A549 (cell line): ENCODE measurements around the gene LRP5.

Experiments used
- CEBPB ChIP-seq, 2 experiments: fragments of >200 bp in 1 of 2; sonication (Bioruptor Twin) in 1 of 2; formaldehyde crosslinking in 1 of 2; IDR thresholded peaks; 2 replicates each; pipeline ENCODE4 v1.6.1; 2012 to 2016
- CTCF ChIP-seq: fragments of >200 bp; sonication (Bioruptor Twin); formaldehyde crosslinking; IDR thresholded peaks from 3 replicates; pipeline ENCODE4 v1.5.1; 2016
- JUNB ChIP-seq: fragments of >200 bp; sonication (Bioruptor Twin); formaldehyde crosslinking; IDR thresholded peaks from 2 replicates; pipeline ENCODE4 v1.6.1; 2016
- MAX ChIP-seq: IDR thresholded peaks from 2 replicates; pipeline ENCODE4 v1.6.1; 2012
- POLR2A ChIP-seq: IDR thresholded peaks from 2 replicates; pipeline ENCODE4 v1.6.1; 2012; ENCODE audit warnings: mild to moderate bottlenecking, low read length
- ZC3H11A ChIP-seq: fragments of 450-650 bp; IDR thresholded peaks from 2 replicates; pipeline ENCODE4 v1.6.1; 2014; ENCODE audit warnings: antibody characterized with exemption, mild to moderate bottlenecking
- TF ChIP-seq, protein P1 (sequence below): fragments of 250-450 bp; sonication (Bioruptor Pico); IDR thresholded peaks from 2 replicates; pipeline ENCODE4 v1.5.0; 2021; ENCODE audit warnings: mild to moderate bottlenecking, moderate library complexity, borderline replicate concordance

GRCh38 chr11:68436162-68436888, 123.9 kb downstream of the LRP5 start:
- TF ChIP-seq ZC3H11A, result no peak
- no peak for TF ChIP-seq POLR2A
- no peak for TF ChIP-seq JUNB
- TF ChIP-seq CTCF, result no peak
- TF ChIP-seq MAX, result no peak
- TF ChIP-seq CEBPB (IDR thresholded peaks at IDR 0.05), result no peak
- TF ChIP-seq, protein P1, sequence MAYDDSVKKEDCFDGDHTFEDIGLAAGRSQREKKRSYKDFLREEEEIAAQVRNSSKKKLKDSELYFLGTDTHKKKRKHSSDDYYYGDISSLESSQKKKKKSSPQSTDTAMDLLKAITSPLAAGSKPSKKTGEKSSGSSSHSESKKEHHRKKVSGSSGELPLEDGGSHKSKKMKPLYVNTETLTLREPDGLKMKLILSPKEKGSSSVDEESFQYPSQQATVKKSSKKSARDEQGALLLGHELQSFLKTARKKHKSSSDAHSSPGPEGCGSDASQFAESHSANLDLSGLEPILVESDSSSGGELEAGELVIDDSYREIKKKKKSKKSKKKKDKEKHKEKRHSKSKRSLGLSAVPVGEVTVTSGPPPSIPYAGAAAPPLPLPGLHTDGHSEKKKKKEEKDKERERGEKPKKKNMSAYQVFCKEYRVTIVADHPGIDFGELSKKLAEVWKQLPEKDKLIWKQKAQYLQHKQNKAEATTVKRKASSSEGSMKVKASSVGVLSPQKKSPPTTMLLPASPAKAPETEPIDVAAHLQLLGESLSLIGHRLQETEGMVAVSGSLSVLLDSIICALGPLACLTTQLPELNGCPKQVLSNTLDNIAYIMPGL (CRISPR knock-in tag), result no peak
